Keratinocyte (primary cell): Measurements from ENCODE around the gene SHROOM3. TPM values are rescaled to one million over a fixed set of nuclear protein-coding genes. Genes with fewer than 3 reads are reported as not detected.

Experiments used
- DNase-seq: peaks from one replicate; pipeline ENCODE4 v3.0.0-alpha.2; 2011; ENCODE audit warnings: low read depth, missing footprints, low spot score
- FAIRE-seq: peaks from 2 replicates; lab custom pipeline; 2011; peaks lifted over from hg19 to GRCh38; lab: Jason Lieb, UNC
- H2AFZ ChIP-seq: 2 replicates; pipeline ENCODE4 v1.6.0; 2012; ENCODE audit warnings: low read length, control low read depth, inconsistent platforms; ENCODE audit not compliant: control insufficient read depth
- H3K27ac ChIP-seq: 2 replicates; pipeline ENCODE4 v1.5.1; 2011; ENCODE audit warnings: low read length; ENCODE audit not compliant: control insufficient read depth, insufficient read depth
- H3K27me3 ChIP-seq: 3 replicates; pipeline ENCODE4 v1.6.0; 2011; ENCODE audit warnings: low read length; ENCODE audit not compliant: control insufficient read depth, insufficient read depth; ENCODE audit errors: extremely low read depth
- H3K36me3 ChIP-seq, 2 experiments: 2 replicates in 1 of 2; 3 replicates in 1 of 2; pipeline ENCODE4 v1.5.1; 2011; ENCODE audit warnings: low read length in 2 of 2, mild to moderate bottlenecking in 1 of 2; ENCODE audit not compliant: control insufficient read depth in 2 of 2, insufficient read depth in 2 of 2; ENCODE audit errors: extremely low read depth in 1 of 2
- H3K4me1 ChIP-seq: 3 replicates; pipeline ENCODE4 v1.5.1; 2011; ENCODE audit warnings: low read length; ENCODE audit not compliant: control insufficient read depth, insufficient read depth; ENCODE audit errors: extremely low read depth
- H3K4me2 ChIP-seq: 3 replicates; pipeline ENCODE4 v1.6.0; 2011; ENCODE audit warnings: low read depth, low read length; ENCODE audit not compliant: control insufficient read depth, insufficient read depth; ENCODE audit errors: extremely low read depth
- H3K4me3 ChIP-seq, 3 experiments: fragments of 200-600 bp in 1 of 3; sonication (generic) in 1 of 3; 2 replicates in 2 of 3; 3 replicates in 1 of 3; pipeline ENCODE4 v1.5.1; 2011 to 2016; ENCODE audit warnings: low read length in 3 of 3, mild to moderate bottlenecking in 3 of 3, control low read depth in 2 of 3, inconsistent platforms in 1 of 3, low read depth in 1 of 3, mixed read lengths in 1 of 3, mixed run types in 1 of 3, moderate library complexity in 1 of 3; ENCODE audit not compliant: control insufficient read depth in 2 of 3, insufficient read depth in 2 of 3; ENCODE audit errors: extremely low read depth in 1 of 3
- H3K79me2 ChIP-seq: 2 replicates; pipeline ENCODE4 v1.6.0; 2012; ENCODE audit warnings: low read length; ENCODE audit not compliant: control insufficient read depth, insufficient read depth
- H3K9ac ChIP-seq: 3 replicates; pipeline ENCODE4 v1.6.0; 2011; ENCODE audit warnings: low read length; ENCODE audit not compliant: control insufficient read depth, insufficient read depth; ENCODE audit errors: extremely low read depth
- H3K9me1 ChIP-seq: 3 replicates; pipeline ENCODE4 v1.6.0; 2011; ENCODE audit warnings: low read length; ENCODE audit not compliant: control insufficient read depth, insufficient read depth; ENCODE audit errors: extremely low read depth
- H3K9me3 ChIP-seq: 2 replicates; pipeline ENCODE4 v1.5.1; 2012; ENCODE audit warnings: low read depth, low read length; ENCODE audit not compliant: control insufficient read depth
- H4K20me1 ChIP-seq: 3 replicates; pipeline ENCODE4 v1.6.0; 2011; ENCODE audit warnings: low read length; ENCODE audit not compliant: control insufficient read depth, insufficient read depth; ENCODE audit errors: extremely low read depth
- EZH2 ChIP-seq: IDR thresholded peaks from one replicate; pipeline ENCODE4 v1.6.1; 2012; ENCODE audit warnings: inconsistent platforms, mild to moderate bottlenecking, low read length, moderate library complexity
- dilution Hi-C: fragments of 300-500 bp; cut with MboI; formaldehyde crosslinking; loops from one replicate; pipeline ENCODE4 v1.7.0; 2020; ENCODE audit warnings: low sequenced_read_pairs; ENCODE audit not compliant: extremely low pct_ligation_motif_present
- polyA plus RNA-seq, 5 experiments: library from polyadenylated mRNA; depleted of rRNA in 3 of 5; stranded (reverse) in 3 of 5; stranded (forward) in 1 of 5; unstranded in 1 of 5; fragments of >200 nt; gene quantifications; 1 replicate in 1 of 5; 2 replicates in 3 of 5; 3 replicates in 1 of 5; pipeline versions ENCODE4 v1.2.1 to v1.2.3, GENCODE V29; 2011 to 2012; ENCODE audit warnings: missing spikeins in 2 of 5, low read depth in 1 of 5, low replicate concordance in 1 of 5
- TF ChIP-seq, protein P1 (sequence below), 3 experiments: IDR thresholded peaks in 1 of 3; conservative IDR thresholded peaks in 1 of 3; optimal IDR thresholded peaks in 1 of 3; 2 replicates in 2 of 3; 3 replicates in 1 of 3; pipeline versions ENCODE3 to v1.5.1; 2011; ENCODE audit warnings: low read length in 3 of 3, mild to moderate bottlenecking in 3 of 3, moderate library complexity in 2 of 3, control low read depth in 1 of 3, inconsistent platforms in 1 of 3; ENCODE audit not compliant: insufficient read depth in 2 of 3; ENCODE audit errors: extremely low read depth in 1 of 3

Gene SHROOM3
- polyA plus RNA-seq, 1 donor (not counting 4 experiments of a cell fraction or from before 2014, with no cell fraction given): 4.9 TPM

DNA sequence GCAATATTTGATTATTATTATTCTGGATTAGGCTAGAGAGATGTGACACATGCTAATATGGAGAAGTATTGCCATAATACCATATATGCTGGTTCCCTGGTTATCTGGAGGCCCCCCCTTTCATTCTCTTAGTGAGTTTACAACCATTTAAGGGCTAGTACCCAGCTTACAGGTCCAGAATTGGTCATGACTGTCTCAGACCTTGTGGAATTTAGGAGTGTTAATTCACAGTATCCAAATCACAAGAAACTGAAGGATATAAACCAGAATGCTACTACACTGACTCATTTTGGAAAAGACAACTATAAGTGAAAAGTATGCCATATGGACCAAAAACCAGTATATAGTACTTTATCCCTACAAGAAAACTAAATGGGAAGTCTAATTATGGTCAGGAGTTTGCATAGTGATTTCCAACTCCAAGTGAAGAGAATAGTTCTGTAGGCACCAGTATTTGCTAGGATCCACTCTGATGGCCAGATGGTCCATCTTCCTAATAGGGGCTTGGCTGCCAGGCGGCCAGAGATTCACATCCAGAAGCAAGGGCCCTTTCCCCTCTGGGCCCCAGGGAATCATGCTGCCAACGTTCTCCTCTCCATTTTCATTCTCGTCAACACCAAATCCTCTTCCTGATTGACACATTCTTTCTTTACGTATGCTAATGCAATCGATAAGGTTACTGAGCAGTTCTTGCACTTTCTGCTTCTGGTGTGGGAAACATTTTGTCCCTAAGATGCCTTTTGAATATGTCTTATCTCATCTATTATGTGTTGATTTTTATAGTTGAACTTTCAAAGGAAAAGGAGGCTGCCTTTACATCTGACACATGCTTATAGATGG is 123.6 kb downstream of the SHROOM3 start:
- no peak overlapping the region for H3K9ac ChIP-seq
- H4K20me1 ChIP-seq: no peaks in the 10 kb centered on the region
- H2AFZ ChIP-seq: no peak overlapping the region
- no peak overlapping the region for H3K4me2 ChIP-seq
- no peaks in the 10 kb centered on the region for H3K36me3 ChIP-seq
- no peaks in the 10 kb centered on the region for H3K27me3 ChIP-seq
- FAIRE-seq (no peak), DNase-seq (no peak)
- H3K27ac ChIP-seq: no peak overlapping the region
- H3K9me1 ChIP-seq: no peaks in the 10 kb centered on the region
- no peaks in the 10 kb centered on the region for H3K9me3 ChIP-seq
- no peaks in the 10 kb centered on the region for H3K4me1 ChIP-seq
- dilution Hi-C loops: no loop called here
- H3K4me3 ChIP-seq: no peak overlapping the region
- no peak for TF ChIP-seq EZH2
- TF ChIP-seq, protein P1, sequence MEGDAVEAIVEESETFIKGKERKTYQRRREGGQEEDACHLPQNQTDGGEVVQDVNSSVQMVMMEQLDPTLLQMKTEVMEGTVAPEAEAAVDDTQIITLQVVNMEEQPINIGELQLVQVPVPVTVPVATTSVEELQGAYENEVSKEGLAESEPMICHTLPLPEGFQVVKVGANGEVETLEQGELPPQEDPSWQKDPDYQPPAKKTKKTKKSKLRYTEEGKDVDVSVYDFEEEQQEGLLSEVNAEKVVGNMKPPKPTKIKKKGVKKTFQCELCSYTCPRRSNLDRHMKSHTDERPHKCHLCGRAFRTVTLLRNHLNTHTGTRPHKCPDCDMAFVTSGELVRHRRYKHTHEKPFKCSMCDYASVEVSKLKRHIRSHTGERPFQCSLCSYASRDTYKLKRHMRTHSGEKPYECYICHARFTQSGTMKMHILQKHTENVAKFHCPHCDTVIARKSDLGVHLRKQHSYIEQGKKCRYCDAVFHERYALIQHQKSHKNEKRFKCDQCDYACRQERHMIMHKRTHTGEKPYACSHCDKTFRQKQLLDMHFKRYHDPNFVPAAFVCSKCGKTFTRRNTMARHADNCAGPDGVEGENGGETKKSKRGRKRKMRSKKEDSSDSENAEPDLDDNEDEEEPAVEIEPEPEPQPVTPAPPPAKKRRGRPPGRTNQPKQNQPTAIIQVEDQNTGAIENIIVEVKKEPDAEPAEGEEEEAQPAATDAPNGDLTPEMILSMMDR (optimal IDR thresholded peaks at IDR 0.05 in 1 of 3, IDR thresholded peaks at IDR 0.05 in 1 of 3, conservative IDR thresholded peaks at IDR 0.05 in 1 of 3; ENCODE audit: extremely low read depth in 1 of 3, insufficient read depth in 2 of 3, low read length in 3 of 3): no peak
- no peaks in the 10 kb centered on the region for H3K79me2 ChIP-seq

DNA sequence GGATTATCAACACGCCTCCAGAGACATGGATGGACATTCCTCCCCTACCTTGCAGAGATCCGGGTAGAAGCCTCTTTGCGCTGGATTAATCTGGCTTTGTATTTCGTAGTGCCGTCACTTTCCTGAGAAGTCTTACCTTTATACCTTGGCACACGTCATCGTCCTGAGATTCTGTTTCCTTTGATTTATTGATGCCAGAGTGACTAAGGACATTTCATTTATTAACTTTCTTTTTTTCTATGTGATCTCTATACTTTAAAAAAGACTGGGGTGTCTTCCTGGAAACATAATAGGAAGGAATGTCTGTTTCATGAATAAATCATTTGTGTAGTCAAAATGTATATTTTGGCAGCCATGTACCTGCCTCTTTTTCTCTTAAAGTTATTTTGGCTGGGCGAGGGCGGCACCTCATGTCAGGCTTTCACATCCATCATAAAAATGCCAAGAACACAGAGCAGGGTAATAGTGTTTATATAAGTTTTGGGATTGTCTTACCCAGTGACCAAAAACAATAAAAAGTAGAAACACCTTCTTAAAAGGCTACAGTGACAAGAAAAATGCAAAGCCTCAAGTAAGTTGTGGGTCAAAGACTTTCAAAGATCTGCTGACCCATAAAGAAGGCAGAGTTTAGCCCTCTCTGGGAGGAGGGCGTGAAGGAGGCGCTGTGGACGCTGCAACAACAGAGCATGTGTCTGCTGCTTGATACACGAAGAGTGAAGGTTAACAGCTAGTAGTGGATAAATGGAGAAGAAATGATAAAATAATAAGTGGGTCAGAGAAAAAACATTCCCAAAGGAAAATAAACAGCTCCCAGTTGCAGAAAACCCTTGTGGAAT is 124.4 kb downstream of the SHROOM3 start:
- H2AFZ ChIP-seq: no peak overlapping the region
- no peaks in the 10 kb centered on the region for H3K9me3 ChIP-seq
- no peak for FAIRE-seq
- H3K36me3 ChIP-seq: no peaks in the 10 kb centered on the region
- no peak overlapping the region for H3K27ac ChIP-seq
- no peak overlapping the region for H3K4me2 ChIP-seq
- no peaks in the 10 kb centered on the region for H3K4me1 ChIP-seq
- H3K27me3 ChIP-seq: no peaks in the 10 kb centered on the region
- H3K4me3 ChIP-seq: no peak overlapping the region
- H4K20me1 ChIP-seq: no peaks in the 10 kb centered on the region
- TF ChIP-seq, protein P1 (optimal IDR thresholded peaks at IDR 0.05 in 1 of 3, IDR thresholded peaks at IDR 0.05 in 1 of 3, conservative IDR thresholded peaks at IDR 0.05 in 1 of 3; ENCODE audit: extremely low read depth in 1 of 3, insufficient read depth in 2 of 3, low read length in 3 of 3): no peak
- no peak for TF ChIP-seq EZH2
- H3K79me2 ChIP-seq: no peaks in the 10 kb centered on the region
- dilution Hi-C loops: no loop called here
- no peaks in the 10 kb centered on the region for H3K9me1 ChIP-seq
- H3K9ac ChIP-seq: no peak overlapping the region
- DNase-seq: no peak
